ENCODE measurements around the gene SPG11.

SPG11 gene

DNA sequence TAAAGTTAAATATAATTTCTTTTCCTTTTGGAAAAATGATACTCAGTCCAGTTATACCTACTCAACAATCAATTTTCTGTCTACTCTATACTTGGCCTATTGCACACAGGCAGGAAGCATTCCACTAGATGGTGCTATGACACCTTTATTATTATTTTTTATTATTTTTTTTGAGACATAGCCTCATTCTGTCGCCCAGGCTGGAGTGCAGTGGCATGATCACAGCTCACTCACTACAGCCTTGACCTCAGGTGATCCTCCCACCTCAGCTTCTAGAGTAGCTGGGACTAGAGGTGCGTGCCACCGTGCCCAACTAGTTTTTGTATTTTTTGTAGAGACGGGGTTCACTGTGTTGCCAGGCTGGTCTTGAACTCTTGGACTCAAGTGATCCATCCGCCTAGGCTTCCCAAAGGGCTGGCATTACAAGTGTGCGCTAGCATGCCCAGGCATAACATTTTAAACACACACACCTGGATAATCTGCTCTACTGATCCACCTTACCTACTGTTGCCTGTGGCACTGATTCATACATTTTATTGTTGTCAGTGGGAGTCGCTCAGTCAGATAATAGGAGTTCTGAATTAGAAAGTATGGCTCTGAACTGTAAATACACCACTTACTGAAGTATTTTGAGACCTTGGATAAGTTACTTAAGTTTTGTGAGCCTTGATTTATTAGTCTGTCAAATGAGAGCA is 70.3 kb downstream of the SPG11 start:
- no peak for DNase-seq (ENCODE audit: extremely low read depth, low read depth)

DNA sequence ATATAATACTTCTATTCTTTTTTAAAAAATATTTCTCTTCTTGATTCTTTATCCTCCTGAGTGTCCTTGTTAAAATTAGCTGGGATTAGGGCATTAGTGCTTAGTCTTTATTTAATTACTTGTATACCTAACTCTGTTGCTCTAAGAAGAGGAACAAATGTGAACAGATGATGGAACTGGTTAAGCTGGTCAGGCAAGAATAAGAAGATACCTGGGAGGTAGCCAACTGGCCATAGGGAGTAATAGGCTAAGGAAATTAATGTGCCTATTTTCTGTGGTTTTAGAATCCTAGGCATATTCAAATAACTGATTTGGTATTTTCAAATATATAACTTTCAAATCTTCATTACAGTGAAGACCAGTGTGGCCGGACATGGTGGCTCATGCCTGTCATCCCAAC is 72.1 kb downstream of the SPG11 start:
- DNase-seq (ENCODE audit: extremely low read depth, low read depth) = no peak
- TF ChIP-seq, protein P1, sequence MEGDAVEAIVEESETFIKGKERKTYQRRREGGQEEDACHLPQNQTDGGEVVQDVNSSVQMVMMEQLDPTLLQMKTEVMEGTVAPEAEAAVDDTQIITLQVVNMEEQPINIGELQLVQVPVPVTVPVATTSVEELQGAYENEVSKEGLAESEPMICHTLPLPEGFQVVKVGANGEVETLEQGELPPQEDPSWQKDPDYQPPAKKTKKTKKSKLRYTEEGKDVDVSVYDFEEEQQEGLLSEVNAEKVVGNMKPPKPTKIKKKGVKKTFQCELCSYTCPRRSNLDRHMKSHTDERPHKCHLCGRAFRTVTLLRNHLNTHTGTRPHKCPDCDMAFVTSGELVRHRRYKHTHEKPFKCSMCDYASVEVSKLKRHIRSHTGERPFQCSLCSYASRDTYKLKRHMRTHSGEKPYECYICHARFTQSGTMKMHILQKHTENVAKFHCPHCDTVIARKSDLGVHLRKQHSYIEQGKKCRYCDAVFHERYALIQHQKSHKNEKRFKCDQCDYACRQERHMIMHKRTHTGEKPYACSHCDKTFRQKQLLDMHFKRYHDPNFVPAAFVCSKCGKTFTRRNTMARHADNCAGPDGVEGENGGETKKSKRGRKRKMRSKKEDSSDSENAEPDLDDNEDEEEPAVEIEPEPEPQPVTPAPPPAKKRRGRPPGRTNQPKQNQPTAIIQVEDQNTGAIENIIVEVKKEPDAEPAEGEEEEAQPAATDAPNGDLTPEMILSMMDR (IDR thresholded peaks at IDR 0.05; ENCODE audit: low read depth, low read length) = no peak

More for the DNA sequence above, 70.3 kb downstream of the SPG11 start:
- TF ChIP-seq, protein P1 (IDR thresholded peaks at IDR 0.05; ENCODE audit: low read depth, low read length) = peak; percentile 33

DNA sequence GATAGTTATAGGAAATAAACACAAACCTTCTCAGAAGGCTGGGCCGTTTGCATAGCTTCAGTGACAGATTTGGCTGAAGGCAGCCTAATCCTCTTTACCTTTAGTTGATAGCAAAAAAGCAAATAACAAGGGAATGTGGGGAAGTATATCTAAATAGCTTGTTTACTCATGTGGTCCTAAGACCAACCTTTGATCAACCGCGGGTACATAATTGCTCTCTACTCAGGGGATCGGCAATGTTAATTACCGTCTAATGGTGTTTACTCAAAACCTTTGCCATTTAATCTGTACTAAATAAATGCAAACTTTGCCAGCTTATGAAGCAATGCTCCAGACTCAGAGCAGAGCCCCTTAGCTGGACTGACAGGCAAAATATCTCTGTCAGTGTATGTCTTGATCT is 74.9 kb downstream of the SPG11 start:
- TF ChIP-seq, protein P1 (IDR thresholded peaks at IDR 0.05; ENCODE audit: low read depth, low read length) = no peak
- DNase-seq (ENCODE audit: extremely low read depth, low read depth) = no peak

DNA sequence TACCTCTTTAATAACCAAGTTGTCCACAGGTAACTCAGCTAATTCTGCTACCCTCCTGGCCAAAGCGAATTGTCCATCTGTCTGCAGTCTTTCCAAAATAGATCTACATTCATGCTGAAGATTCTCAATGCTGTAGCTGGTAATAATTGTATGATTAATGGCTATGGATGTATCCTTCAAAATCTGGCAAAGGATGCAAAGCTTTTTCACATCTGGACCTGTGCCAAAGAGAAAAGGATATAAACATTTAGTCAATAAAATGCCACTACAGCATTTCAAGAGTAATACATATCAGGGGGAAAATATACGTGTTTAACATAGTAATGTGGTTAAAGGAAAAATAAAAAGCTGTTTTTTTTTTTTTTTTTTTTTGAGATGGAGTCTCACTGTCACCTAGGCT is 77.8 kb downstream of the SPG11 start:
- TF ChIP-seq, protein P1 (IDR thresholded peaks at IDR 0.05; ENCODE audit: low read depth, low read length) = no peak
- DNase-seq (ENCODE audit: extremely low read depth, low read depth) = no peak

GRCh38 chr15:44584162-44584749 is 79.2 kb downstream of the SPG11 start:
- TF ChIP-seq, protein P1 (IDR thresholded peaks at IDR 0.05; ENCODE audit: low read depth, low read length) = peak; percentile 36
- no peak for DNase-seq (ENCODE audit: extremely low read depth, low read depth)

GRCh38 chr15:44580105-44580504 is 83.4 kb downstream of the SPG11 start:
- no peak for DNase-seq (ENCODE audit: extremely low read depth, low read depth)

GRCh38 chr15:44574734-44575133 is 88.7 kb downstream of the SPG11 start:
- no peak for DNase-seq (ENCODE audit: extremely low read depth, low read depth)
- TF ChIP-seq, protein P1 (IDR thresholded peaks at IDR 0.05; ENCODE audit: low read depth, low read length) = no peak

More at GRCh38 chr15:44580105-44580504, 83.4 kb downstream of the SPG11 start:
- TF ChIP-seq, protein P1 (IDR thresholded peaks at IDR 0.05; ENCODE audit: low read depth, low read length) = no peak
